ENCODE measurements around the gene MRGPRF.
"Not testable (repeated sequence)": the region's sequence is repeated elsewhere in the genome, so short reads cannot be mapped to it uniquely, and the experiment has no call there.

The MRGPRF gene

GRCh38 chr11:68977781-68978625 is 35.0 kb downstream of the MRGPRF start:
- no peak overlapping the region for H3K4me3 ChIP-seq (replicated peaks; ENCODE audit: low read depth, low read length)
- no peak for TF ChIP-seq CTCF (IDR thresholded peaks at IDR 0.05; ENCODE audit: low read length, missing control alignments)
- DNase-seq (ENCODE audit: low read depth): no peak

- no peak overlapping the region for H3K4me3 ChIP-seq (replicated peaks; ENCODE audit: low read depth, low read length)
- DNase-seq (ENCODE audit: low read depth): no peak
- no peak for TF ChIP-seq CTCF (IDR thresholded peaks at IDR 0.05; ENCODE audit: low read length, missing control alignments)
Observed at GRCh38 chr11:68976563-68976962, 36.5 kb downstream of the MRGPRF start.

GRCh38 chr11:68976095-68976494 is 37.0 kb downstream of the MRGPRF start:
- TF ChIP-seq CTCF (IDR thresholded peaks at IDR 0.05; ENCODE audit: low read length, missing control alignments): no peak
- H3K4me3 ChIP-seq (replicated peaks; ENCODE audit: low read depth, low read length): no peak overlapping the region
- no peak for DNase-seq (ENCODE audit: low read depth)

GRCh38 chr11:68974421-68975194 is 38.4 kb downstream of the MRGPRF start:
- TF ChIP-seq CTCF (IDR thresholded peaks at IDR 0.05; ENCODE audit: low read length, missing control alignments): no peak
- peak; percentile 19 for DNase-seq (ENCODE audit: low read depth)
- H3K4me3 ChIP-seq (replicated peaks; ENCODE audit: low read depth, low read length): no peak overlapping the region

- not testable (repeated sequence) for H3K4me3 ChIP-seq (replicated peaks; ENCODE audit: low read depth, low read length); DNase-seq (ENCODE audit: low read depth)
Observed at GRCh38 chr11:68973706-68974105, 39.3 kb downstream of the MRGPRF start.

- no peak overlapping the region for H3K4me3 ChIP-seq (replicated peaks; ENCODE audit: low read depth, low read length)
- no peak for DNase-seq (ENCODE audit: low read depth)
- TF ChIP-seq CTCF (IDR thresholded peaks at IDR 0.05; ENCODE audit: low read length, missing control alignments): no peak
Observed at GRCh38 chr11:68973219-68973618, 39.8 kb downstream of the MRGPRF start.

GRCh38 chr11:68970921-68971636 is 42.0 kb downstream of the MRGPRF start:
- no peak for DNase-seq (ENCODE audit: low read depth)
- H3K4me3 ChIP-seq (replicated peaks; ENCODE audit: low read depth, low read length): no peak overlapping the region
- no peak for TF ChIP-seq CTCF (IDR thresholded peaks at IDR 0.05; ENCODE audit: low read length, missing control alignments)
